OCI-LY7 (cell line): ENCODE results near the gene GRPEL2. TPM values are rescaled to one million over a fixed set of nuclear protein-coding genes. Genes with fewer than 3 reads are reported as not detected.

Experiments used
- BruUV-seq: library from RNA; stranded (reverse); fragments of 400-500 nt; replicated peaks from 2 replicates; lab custom pipeline; 2021; lab: Mats Ljungman, UMichigan
- CTCF ChIA-PET: fragments of 300-600 bp; sonication (Branson Sonifier 250); formaldehyde crosslinking; loops from one replicate; lab custom pipeline; 2022; ENCODE audit warnings: antibody characterized with exemption; ENCODE audit not compliant: unreplicated experiment; lab: Charles Lee
- POLR2A ChIA-PET: fragments of 300-600 bp; sonication (Branson Sonifier 250); formaldehyde crosslinking; loops from one replicate; lab custom pipeline; 2022; ENCODE audit warnings: antibody characterized with exemption; lab: Charles Lee
- DNase-seq: peaks from one replicate; pipeline ENCODE4 v3.0.0-alpha.2; 2015; ENCODE audit warnings: low spot score
- H2AFZ ChIP-seq: fragments of 200-600 bp; sonication (generic), shearing (Covaris generic); 2 replicates; pipeline ENCODE4 v1.6.1; 2014; ENCODE audit warnings: mild to moderate bottlenecking, antibody characterized with exemption, low read length, moderate library complexity
- H3K27ac ChIP-seq: fragments of 200-600 bp; sonication (generic); 2 replicates; pipeline ENCODE4 v1.5.1; 2014; ENCODE audit warnings: mixed run types, low read depth, mild to moderate bottlenecking, moderate library complexity, low read length, inconsistent platforms; ENCODE audit not compliant: poor library complexity, severe bottlenecking
- H3K36me3 ChIP-seq: fragments of 200-600 bp; sonication (generic); 2 replicates; pipeline ENCODE4 v1.6.1; 2014; ENCODE audit warnings: mild to moderate bottlenecking, antibody characterized with exemption, low read length, moderate library complexity, mixed read lengths; ENCODE audit not compliant: insufficient read depth
- H3K4me1 ChIP-seq: fragments of 200-600 bp; sonication (generic); 2 replicates; pipeline ENCODE4 v1.5.1; 2014; ENCODE audit warnings: mild to moderate bottlenecking, low read length; ENCODE audit not compliant: insufficient read depth, poor library complexity, severe bottlenecking
- H3K4me2 ChIP-seq: fragments of 200-600 bp; sonication (generic); 2 replicates; pipeline ENCODE4 v1.6.1; 2014; ENCODE audit warnings: mild to moderate bottlenecking, low read length
- H3K4me3 ChIP-seq: fragments of 200-600 bp; sonication (generic); 2 replicates; pipeline ENCODE4 v1.5.1; 2014; ENCODE audit warnings: mild to moderate bottlenecking, low read depth, low read length; ENCODE audit not compliant: poor library complexity, severe bottlenecking
- H3K79me2 ChIP-seq: fragments of 200-600 bp; sonication (generic); 2 replicates; pipeline ENCODE4 v1.6.1; 2016; ENCODE audit warnings: low read depth, mild to moderate bottlenecking, low read length, moderate library complexity, mixed read lengths; ENCODE audit not compliant: insufficient read depth
- H3K9me2 ChIP-seq: fragments of 200-600 bp; sonication (generic); 2 replicates; pipeline ENCODE4 v1.6.1; 2016; ENCODE audit warnings: mild to moderate bottlenecking, low read length, mixed read lengths; ENCODE audit not compliant: insufficient read depth
- H3K9me3 ChIP-seq: fragments of 200-600 bp; sonication (generic); 2 replicates; pipeline ENCODE4 v1.6.1; 2014; ENCODE audit warnings: mild to moderate bottlenecking, mixed run types, low read length, mixed read lengths
- H4K20me1 ChIP-seq: fragments of 200-600 bp; sonication (generic); 2 replicates; pipeline ENCODE4 v1.6.1; 2014; ENCODE audit warnings: mild to moderate bottlenecking, antibody characterized with exemption, low read length, moderate library complexity, mixed read lengths; ENCODE audit not compliant: insufficient read depth
- EZH2phosphoT487 ChIP-seq: fragments of 200-600 bp; sonication (generic); IDR thresholded peaks from 2 replicates; pipeline ENCODE4 v1.6.1; 2018; ENCODE audit warnings: low read depth, borderline replicate concordance, mild to moderate bottlenecking, mixed run types, antibody characterized with exemption, low read length, moderate library complexity, mixed read lengths
- intact Hi-C: fragments of 100-400 bp; cut with micrococcal nuclease; formaldehyde crosslinking; loops from one replicate; pipeline ENCODE4 v1.10.0; 2022; ENCODE audit not compliant: unreplicated experiment
- total RNA-seq, 2 experiments: library from RNA; depleted of rRNA in 1 of 2; stranded (reverse); fragments of >200 nt in 1 of 2; shearing (Covaris generic) in 1 of 2; gene quantifications; 2 replicates each; pipeline ENCODE4 v1.2.3, GENCODE V29; 2014 to 2022
- TF ChIP-seq, protein P1 (sequence below): fragments of 200-600 bp; sonication (generic); conservative IDR thresholded peaks from 2 replicates; pipeline ENCODE4 v1.5.1; 2014; ENCODE audit warnings: mild to moderate bottlenecking, antibody characterized with exemption, low read length, moderate library complexity, mixed read lengths

The GRPEL2 gene
- total RNA-seq, 2 experiments from 2014 or later: 28.3 to 41.5 TPM

DNA sequence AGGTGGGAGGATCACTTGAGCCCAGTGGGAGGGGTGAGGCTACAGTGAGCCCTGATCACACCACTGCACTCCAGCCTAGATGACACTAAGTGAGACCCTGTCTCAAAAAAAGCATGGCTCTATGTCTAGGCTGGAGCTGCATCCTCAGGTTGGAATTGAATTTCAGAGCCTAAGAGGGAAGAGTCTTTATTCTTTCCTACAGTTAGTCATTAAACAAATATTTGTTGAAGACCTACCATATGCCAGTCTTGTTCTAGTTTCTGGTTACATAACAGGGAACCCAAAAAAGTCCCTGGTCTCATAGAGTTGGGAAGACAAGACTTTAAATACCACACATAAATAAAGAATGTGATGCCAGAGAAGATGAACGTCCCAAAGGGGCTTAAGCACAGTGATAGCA is 6.9 kb upstream of the GRPEL2 start:
- H3K4me1 ChIP-seq: no peaks in the 10 kb centered on the region
- H3K27ac ChIP-seq: no peak overlapping the region
- no peak overlapping the region for H3K4me3 ChIP-seq
- no peaks in the 10 kb centered on the region for H3K9me3 ChIP-seq
- no TSS peak for BruUV-seq
- H2AFZ ChIP-seq: no peak overlapping the region
- H3K4me2 ChIP-seq: no peak overlapping the region
- no peaks in the 10 kb centered on the region for H3K36me3 ChIP-seq
- H4K20me1 ChIP-seq: no peaks in the 10 kb centered on the region
- intact Hi-C loops: no loop called here
- POLR2A ChIA-PET: interaction anchor here (0.6 kb wide), 1 partner anchor 371 kb away, joined by 3 read pairs; no protein-coding TSS in a partner anchor
- TF ChIP-seq, protein P1, sequence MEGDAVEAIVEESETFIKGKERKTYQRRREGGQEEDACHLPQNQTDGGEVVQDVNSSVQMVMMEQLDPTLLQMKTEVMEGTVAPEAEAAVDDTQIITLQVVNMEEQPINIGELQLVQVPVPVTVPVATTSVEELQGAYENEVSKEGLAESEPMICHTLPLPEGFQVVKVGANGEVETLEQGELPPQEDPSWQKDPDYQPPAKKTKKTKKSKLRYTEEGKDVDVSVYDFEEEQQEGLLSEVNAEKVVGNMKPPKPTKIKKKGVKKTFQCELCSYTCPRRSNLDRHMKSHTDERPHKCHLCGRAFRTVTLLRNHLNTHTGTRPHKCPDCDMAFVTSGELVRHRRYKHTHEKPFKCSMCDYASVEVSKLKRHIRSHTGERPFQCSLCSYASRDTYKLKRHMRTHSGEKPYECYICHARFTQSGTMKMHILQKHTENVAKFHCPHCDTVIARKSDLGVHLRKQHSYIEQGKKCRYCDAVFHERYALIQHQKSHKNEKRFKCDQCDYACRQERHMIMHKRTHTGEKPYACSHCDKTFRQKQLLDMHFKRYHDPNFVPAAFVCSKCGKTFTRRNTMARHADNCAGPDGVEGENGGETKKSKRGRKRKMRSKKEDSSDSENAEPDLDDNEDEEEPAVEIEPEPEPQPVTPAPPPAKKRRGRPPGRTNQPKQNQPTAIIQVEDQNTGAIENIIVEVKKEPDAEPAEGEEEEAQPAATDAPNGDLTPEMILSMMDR: no peak
- TF ChIP-seq EZH2phosphoT487: no peak
- no peak for DNase-seq
- CTCF ChIA-PET: no interaction called here
- H3K79me2 ChIP-seq: no peaks in the 10 kb centered on the region
- no peaks in the 10 kb centered on the region for H3K9me2 ChIP-seq

DNA sequence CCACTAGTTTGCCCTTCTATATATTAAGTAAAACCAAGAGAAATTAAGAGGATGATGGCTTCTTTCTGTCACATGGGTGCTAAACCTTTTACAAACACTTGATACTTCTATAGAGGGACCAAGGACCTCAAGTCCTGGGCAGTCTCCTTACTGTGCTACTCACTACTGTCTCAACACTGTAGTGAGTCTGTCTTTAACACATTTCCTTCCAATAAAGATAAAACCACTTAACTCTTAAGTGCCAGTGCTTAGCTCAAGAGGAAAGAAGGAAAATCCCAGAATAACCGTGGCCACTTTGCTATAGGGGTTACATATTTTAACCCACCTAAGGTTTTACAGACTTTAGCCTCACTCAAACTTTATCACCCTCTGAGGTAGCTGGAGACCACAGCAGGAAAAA is 4.4 kb upstream of the GRPEL2 start:
- DNase-seq: no peak
- H3K9me2 ChIP-seq: no peaks in the 10 kb centered on the region
- H3K79me2 ChIP-seq: peaks cover 5% of the 10 kb centered on the region
- no TSS peak for BruUV-seq
- ChIA-PET CTCF (interaction anchor here (1.0 kb wide), 1 partner anchor 17 kb away, joined by 4 read pairs; the partner anchor contains the start of gene PCYOX1L), POLR2A (interaction anchor here (0.8 to 11.2 kb wide), 2 partner anchors 17 to 18 kb away, joined by 3 to 183 read pairs; partner anchors contain the start of gene PCYOX1L)
- H3K4me2 ChIP-seq: no peak overlapping the region
- H3K36me3 ChIP-seq: 0 out of 2 replicates have a peak, but pooled peaks cover 4% of the 10 kb centered on the region
- H3K4me1 ChIP-seq: peaks cover 8% of the 10 kb centered on the region
- no peaks in the 10 kb centered on the region for H3K9me3 ChIP-seq
- TF ChIP-seq, protein P1: no peak
- TF ChIP-seq EZH2phosphoT487: no peak
- no peak overlapping the region for H2AFZ ChIP-seq
- no peaks in the 10 kb centered on the region for H4K20me1 ChIP-seq
- no peak overlapping the region for H3K27ac ChIP-seq
- intact Hi-C loops: loop anchor here (10.0 kb wide), 1 partner anchor 506 kb away; no protein-coding TSS in a partner anchor
- no peak overlapping the region for H3K4me3 ChIP-seq

DNA sequence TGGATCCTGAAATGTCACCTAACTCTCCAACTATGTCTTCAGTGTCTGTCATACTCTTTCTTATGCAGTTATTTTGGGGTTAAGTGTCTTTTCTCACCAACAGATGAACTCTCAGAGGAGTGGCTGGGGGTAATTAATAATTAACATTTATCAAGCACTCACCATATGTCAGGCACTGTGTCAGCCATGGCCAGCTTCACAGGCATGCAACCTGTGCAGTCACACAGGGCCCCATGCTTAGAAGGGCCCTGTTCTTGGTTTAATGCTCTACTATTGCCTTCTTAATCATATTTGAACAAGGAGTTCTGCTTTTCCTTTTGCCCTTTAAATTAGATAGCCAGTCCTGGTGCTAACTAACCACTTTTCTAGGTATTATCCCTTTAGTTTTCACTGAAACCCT is 3.4 kb upstream of the GRPEL2 start:
- Histone ChIP-seq H3K27ac (no peak overlapping the region), H3K4me1 (peaks cover 10% of the 10 kb centered on the region), H3K4me3 (no peak overlapping the region), H3K4me2 (no peak overlapping the region), H3K36me3 (0 out of 2 replicates have a peak, but pooled peaks cover 4% of the 10 kb centered on the region), H3K9me3 (no peaks in the 10 kb centered on the region), H2AFZ (no peak overlapping the region), H3K79me2 (peaks cover 14% of the 10 kb centered on the region), H3K9me2 (no peaks in the 10 kb centered on the region), H4K20me1 (no peaks in the 10 kb centered on the region; the same call in 1 of the 2 replicates)
- ChIA-PET CTCF (no interaction called here), POLR2A (interaction anchor here (0.8 to 11.2 kb wide), 3 partner anchors 16 to 210 kb away, joined by 3 to 183 read pairs (median 3); partner anchors contain the start of gene PCYOX1L)
- intact Hi-C loops: loop anchor here (10.0 kb wide), 1 partner anchor 507 kb away; no protein-coding TSS in a partner anchor
- DNase-seq: no peak
- no TSS peak for BruUV-seq
- TF ChIP-seq, protein P1: no peak
- no peak for TF ChIP-seq EZH2phosphoT487
